Jurkat, Clone E6-1 (cell line): Measurements from ENCODE around the gene TAF11L5. TPM values are rescaled to one million over a fixed set of nuclear protein-coding genes. Genes with fewer than 3 reads are reported as not detected.
"Not testable (repeated sequence)": the region's sequence is repeated elsewhere in the genome, so short reads cannot be mapped to it uniquely, and the experiment has no call there.

Source experiments
- DNase-seq: peaks from one replicate; pipeline ENCODE4 v3.0.0-alpha.2; 2011; ENCODE audit warnings: low read depth, low spot score
- H3K4me3 ChIP-seq: 2 replicates; pipeline ENCODE4 v1.5.1; 2011; ENCODE audit warnings: mild to moderate bottlenecking, low read length, control low read depth, moderate library complexity
- polyA plus RNA-seq: library from polyadenylated mRNA; unstranded; fragments of >200 nt; gene quantifications from one replicate; pipeline ENCODE4 v1.2.1, GENCODE V29; 2012; ENCODE audit warnings: missing spikeins; ENCODE audit not compliant: insufficient read length, insufficient read depth

The TAF11L5 gene
- not detected for polyA plus RNA-seq

DNA sequence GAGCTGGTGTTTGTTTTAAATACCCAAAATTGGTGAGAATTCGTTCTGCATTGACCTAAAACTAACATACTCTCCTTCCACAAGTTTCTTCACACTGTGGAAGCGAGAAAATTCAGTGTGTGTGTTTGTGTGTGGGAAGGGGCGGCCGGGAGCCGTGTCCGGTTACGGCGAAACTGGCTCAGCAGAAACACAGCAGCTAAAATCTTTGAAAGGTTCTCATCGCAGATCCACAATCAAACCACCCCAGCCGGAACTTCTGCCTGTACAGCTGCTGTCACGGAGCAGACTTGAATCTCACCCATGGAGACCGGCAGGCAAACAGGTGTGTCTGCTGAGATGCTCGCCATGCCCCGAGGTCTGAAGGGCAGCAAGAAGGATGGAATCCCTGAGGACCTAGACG, at the start of gene TAF11L5:
TSS of gene TAF11L5 (plus strand) at position 301 of the 400 bp plus-strand sequence.
- DNase-seq, H3K4me3 ChIP-seq: not testable (repeated sequence)

GRCh38 chr5:17477043-17477442, 48.0 kb upstream of the TAF11L5 start:
- H3K4me3 ChIP-seq = no peak overlapping the region
- no peak for DNase-seq

GRCh38 chr5:17477573-17478265, 47.3 kb upstream of the TAF11L5 start:
- H3K4me3 ChIP-seq = no peak overlapping the region
- DNase-seq = no peak

DNA sequence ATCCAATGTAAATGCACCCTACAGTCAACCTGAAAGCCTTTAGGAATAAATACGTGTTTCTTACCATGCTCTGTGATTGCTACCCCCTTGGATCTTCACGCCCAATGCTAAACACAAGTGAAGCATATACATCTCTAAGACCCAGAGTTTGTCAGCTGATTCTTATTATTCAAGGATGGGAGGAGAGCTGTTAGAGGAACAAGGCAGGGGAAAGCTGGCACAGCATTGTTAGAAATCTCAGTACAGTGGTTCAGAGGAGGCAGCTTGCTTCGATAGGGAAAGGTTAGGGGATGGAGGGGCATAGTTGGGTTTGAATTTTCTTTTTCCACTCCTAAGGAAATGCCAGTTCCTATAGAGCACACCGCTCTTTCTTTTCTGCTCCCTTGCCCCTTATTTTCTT, 43.7 kb upstream of the TAF11L5 start:
- DNase-seq = no peak
- H3K4me3 ChIP-seq = no peak overlapping the region

DNA sequence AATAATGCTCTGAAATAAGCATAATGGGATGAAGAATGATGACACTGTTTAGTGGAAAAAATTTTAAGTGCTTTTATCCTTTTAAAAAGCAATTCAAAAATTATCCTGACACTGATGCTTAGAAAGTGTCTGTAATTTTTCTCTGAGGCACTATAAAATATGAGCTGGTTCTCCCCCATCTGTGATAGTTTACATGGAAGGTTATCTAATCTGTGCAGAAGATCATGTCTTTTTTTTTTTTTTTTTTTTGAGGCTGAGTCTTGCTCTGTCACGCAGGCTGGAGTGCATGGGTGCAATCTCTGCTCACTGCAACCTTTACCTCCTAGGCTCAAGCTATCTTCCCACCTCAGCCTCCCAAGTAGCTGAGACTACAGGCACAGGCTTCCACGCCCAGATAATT, 42.2 kb upstream of the TAF11L5 start:
- no peak overlapping the region for H3K4me3 ChIP-seq
- DNase-seq = no peak

DNA sequence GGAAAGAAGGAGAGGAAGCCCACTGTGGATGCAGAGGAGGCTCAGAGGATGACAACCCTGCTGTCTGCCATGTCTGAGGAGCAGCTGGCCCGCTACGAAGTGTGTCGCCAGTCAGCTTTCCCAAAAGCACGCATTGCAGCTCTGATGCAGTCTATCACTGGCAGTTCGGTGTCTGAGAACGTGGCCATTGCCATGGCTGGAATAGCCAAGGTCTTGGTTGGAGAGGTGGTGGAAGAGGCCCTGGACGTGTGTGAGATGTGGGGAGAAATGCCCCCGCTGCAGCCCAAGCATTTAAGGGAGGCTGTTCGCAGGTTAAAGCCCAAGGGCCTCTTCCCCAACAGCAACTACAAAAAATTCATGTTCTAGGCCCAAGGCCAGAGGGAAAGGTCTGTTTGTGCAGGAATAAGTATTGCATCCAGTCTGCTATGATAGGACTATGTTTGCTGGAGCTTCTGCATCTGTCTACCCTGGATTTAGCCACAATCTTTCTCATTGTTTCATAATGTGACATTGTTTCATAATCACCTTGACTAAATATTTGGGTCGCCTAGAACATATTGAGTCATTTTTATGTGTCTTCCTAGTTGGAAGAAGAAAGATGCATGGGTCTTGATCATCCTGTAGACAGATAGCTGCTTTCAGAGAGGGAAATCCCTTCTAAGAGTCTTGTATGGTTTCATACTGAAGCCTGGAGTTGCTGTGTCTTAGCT, 38.4 kb upstream of the TAF11L5 start:
- not testable (repeated sequence) for H3K4me3 ChIP-seq, DNase-seq

DNA sequence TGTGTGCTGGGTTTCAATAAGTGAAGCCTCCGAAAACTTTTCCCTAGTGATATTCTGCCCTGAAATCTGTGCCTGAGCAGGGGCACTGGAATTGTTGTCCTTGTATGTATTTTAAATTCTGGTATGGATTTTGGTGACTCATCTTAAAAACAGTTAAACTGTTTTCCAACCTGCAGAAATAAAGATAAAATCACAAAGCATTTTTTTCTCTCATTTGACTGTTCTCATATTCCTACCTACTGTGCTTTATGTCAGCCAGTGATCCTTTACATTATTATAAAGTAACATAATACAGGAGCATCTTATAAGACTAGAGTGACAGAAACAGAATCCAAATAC, 37.9 kb upstream of the TAF11L5 start:
- H3K4me3 ChIP-seq = no peak overlapping the region
- DNase-seq = no peak

DNA sequence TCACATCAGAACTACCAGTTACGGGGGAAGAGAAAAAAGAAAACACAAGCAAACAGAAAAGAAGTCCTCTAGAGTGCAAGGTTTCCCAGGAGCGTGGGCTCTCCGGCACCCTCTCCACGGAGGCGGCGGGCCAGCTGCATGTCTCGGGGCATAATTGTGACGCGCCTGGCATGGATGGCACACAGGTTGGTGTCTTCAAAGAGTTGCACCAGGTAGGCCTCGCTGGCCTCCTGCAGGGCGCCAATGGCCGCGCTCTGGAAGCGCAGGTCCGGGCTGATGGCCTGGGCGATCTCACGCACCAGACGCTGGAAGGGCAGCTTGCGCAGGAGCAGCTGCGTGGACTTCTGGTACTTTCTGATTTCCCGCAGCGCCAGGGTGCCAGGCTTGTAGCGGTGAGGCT, 33.8 kb upstream of the TAF11L5 start:
- H3K4me3 ChIP-seq, DNase-seq: not testable (repeated sequence)

DNA sequence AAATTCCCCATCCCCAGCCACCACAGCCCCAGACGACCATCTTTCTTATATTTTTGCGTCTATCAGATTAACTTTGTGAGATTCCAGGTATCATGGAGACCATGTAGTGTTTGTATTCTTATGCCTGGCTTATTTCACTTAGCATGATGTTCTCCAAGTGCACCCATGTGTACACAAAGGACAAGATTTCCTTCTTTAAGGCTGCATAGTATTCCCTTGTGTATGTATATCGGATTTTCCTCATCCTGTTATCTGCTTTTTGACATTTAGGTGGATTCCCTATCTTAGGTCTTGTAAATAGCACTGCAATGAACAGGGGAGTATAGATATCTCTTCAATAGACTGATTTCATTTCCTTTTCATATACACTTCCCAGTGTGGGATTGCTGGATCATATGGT, 32.3 kb upstream of the TAF11L5 start:
- no peak overlapping the region for H3K4me3 ChIP-seq
- no peak for DNase-seq

- no peak overlapping the region for H3K4me3 ChIP-seq
- DNase-seq = no peak
Observed at GRCh38 chr5:17497446-17497845, 27.6 kb upstream of the TAF11L5 start.

DNA sequence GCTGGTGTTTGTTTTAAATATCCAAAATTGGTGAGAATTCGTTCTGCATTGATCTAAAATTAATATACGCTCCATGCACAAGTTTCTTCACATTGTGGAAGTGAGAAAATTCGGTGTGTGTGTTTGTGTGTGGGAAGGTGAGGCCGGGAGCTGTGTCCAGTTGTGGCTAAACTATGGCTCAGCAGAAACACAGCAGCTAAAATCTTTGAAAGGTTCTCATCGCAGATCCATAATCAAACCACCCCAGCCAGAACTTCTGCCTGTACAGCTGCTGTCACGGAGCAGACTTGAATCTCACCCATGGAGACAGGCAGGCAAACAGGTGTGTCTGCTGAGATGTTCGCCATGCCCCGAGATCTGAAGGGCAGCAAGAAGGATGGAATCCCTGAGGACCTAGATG, 27.1 kb upstream of the TAF11L5 start, which contains the start of gene TAF11L2:
TSS of gene TAF11L2 (plus strand) at position 301 of the 400 bp plus-strand sequence.
- H3K4me3 ChIP-seq, DNase-seq: not testable (repeated sequence)

GRCh38 chr5:17511775-17512325, 13.2 kb upstream of the TAF11L5 start:
- no peak for DNase-seq
- H3K4me3 ChIP-seq = no peak overlapping the region

DNA sequence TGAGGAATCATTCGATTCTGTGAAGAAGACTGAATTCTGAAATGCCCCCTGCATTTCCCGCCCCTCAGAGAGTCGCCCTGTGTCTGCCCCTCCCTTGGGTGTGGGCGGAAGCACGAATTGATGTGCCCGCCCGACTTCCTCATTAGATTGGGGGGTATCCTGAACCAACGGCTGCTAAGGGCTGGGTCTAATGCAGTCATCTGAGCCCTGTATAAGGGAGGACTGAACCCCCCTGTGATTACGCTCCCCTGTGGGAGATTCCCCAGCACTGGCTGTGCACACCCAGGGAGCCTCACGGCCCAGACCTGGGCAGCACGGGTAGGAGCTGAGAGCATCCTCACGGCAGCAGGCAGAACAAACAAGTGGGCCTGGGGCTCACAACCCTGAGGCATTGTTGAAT, 7.5 kb upstream of the TAF11L5 start:
- not testable (repeated sequence) for H3K4me3 ChIP-seq, DNase-seq

DNA sequence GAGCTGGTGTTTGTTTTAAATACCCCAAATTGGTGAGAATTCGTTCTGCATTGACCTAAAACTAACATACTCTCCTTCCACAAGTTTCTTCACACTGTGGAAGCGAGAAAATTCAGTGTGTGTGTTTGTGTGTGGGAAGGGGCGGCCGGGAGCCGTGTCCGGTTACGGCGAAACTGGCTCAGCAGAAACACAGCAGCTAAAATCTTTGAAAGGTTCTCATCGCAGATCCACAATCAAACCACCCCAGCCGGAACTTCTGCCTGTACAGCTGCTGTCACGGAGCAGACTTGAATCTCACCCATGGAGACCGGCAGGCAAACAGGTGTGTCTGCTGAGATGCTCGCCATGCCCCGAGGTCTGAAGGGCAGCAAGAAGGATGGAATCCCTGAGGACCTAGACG, 7.0 kb upstream of the TAF11L5 start, which contains the start of gene TAF11L3:
TSS of gene TAF11L3 (plus strand) at position 301 of the 400 bp plus-strand sequence.
- DNase-seq, H3K4me3 ChIP-seq: not testable (repeated sequence)

GRCh38 chr5:17519508-17519907, 5.5 kb upstream of the TAF11L5 start:
- DNase-seq, H3K4me3 ChIP-seq: not testable (repeated sequence)

DNA sequence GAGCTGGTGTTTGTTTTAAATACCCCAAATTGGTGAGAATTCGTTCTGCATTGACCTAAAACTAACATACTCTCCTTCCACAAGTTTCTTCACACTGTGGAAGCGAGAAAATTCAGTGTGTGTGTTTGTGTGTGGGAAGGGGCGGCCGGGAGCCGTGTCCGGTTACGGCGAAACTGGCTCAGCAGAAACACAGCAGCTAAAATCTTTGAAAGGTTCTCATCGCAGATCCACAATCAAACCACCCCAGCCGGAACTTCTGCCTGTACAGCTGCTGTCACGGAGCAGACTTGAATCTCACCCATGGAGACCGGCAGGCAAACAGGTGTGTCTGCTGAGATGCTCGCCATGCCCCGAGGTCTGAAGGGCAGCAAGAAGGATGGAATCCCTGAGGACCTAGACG, 3.5 kb upstream of the TAF11L5 start, which contains the start of gene TAF11L4:
TSS of gene TAF11L4 (plus strand) at position 301 of the 400 bp plus-strand sequence.
- H3K4me3 ChIP-seq, DNase-seq: not testable (repeated sequence)

GRCh38 chr5:17526504-17526903, 1.5 kb downstream of the TAF11L5 start:
- peak; percentile 5 for DNase-seq
- not testable (repeated sequence) for H3K4me3 ChIP-seq

GRCh38 chr5:17528369-17528768, 3.3 kb downstream of the TAF11L5 start, which contains the start of gene TAF11L6:
TAF11L6 (plus strand) TSS chr5:17528669.
- not testable (repeated sequence) for H3K4me3 ChIP-seq, DNase-seq
